ENCODE measurements around the gene GNAZ.
A peak's percentile ranks its signal among the peaks of the same experiment; 100 is the strongest.

GNAZ gene

DNA sequence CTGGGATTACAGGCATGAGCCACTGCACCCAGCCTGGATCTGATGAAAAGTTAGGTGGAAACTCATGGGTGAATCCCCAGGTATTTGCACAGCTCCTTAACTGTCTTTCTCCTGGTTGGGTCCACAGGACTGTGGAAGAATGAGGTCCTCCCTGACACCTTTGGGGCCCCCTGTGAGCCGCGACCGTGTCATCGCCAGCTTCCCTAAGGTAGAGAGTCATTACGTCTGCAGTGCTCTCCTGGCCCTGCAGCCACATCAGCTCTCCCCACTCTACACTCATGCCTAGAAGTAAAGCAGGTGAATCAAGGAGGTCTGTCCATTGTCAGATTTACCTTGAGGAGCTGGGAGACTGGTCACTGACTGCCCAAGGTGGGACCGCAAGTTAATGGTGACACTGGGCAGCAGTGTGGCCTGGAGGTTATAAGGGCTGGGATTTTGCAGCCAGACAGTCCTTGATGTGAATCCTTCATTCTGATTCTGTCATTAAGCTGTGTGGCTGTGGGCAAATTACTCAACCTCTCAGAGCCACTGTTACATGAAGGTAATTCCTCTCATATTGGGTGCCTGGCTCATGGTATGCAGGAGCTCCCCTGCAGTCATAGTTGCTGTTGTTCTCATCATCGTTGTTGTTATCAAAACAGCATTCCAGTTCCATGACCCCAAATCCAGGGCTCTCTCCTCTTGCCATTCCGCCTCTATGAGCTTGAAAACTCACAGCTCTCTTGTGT lies 76.3 kb downstream of the GNAZ start:
- H3K4me3 ChIP-seq (ENCODE audit: low read depth, low read length): no peak overlapping the region
- TF ChIP-seq CTCF (IDR thresholded peaks at IDR 0.05; ENCODE audit: insufficient read depth, low read depth, low read length, missing control alignments): no peak
- no peak for DNase-seq (ENCODE audit: low read depth)

DNA sequence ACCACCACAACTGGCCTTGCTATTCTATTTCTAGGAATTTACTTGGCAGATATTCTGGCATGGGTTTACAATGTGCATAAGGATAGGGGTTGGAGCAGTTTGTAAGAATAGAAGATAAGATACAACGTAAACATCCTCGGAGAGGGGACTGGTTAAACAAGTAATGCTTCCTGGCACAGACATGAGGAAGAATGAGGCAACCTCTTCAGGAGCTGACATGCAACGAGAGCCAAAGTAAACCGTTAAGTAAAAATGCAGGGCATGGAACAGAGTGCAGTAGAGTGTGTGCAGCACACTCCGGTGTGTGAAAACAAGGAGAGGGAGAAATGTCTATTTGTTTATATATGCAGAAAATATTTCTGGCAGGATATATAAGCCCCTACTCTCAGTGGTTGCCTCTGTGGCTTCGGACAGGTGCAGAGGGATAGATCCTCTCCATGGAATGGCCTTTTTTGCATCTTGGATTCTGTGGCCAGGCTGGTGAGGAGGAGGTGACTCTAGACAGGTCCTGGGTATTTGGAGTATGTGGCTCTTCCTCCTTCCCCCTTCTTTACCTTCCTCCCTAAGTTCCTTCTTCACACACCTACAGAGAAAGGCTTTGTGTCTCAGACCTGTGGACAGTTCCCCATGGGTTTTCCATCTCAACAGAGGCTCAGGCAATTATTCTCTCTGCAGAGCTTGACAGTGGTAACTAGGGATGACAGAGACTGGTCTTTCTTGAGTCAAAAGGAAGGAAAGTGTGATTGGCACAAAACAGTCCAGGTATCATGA lies 77.5 kb downstream of the GNAZ start:
- no peak for TF ChIP-seq CTCF (IDR thresholded peaks at IDR 0.05; ENCODE audit: insufficient read depth, low read depth, low read length, missing control alignments)
- DNase-seq (ENCODE audit: low read depth): no peak
- no peak overlapping the region for H3K4me3 ChIP-seq (ENCODE audit: low read depth, low read length)

GRCh38 chr22:23149743-23150238 lies 79.5 kb downstream of the GNAZ start:
- no peak for DNase-seq (ENCODE audit: low read depth)
- H3K4me3 ChIP-seq (ENCODE audit: low read depth, low read length): no peak overlapping the region
- TF ChIP-seq CTCF (IDR thresholded peaks at IDR 0.05; ENCODE audit: insufficient read depth, low read depth, low read length, missing control alignments): no peak

GRCh38 chr22:23150762-23151161 lies 80.4 kb downstream of the GNAZ start:
- no peak for TF ChIP-seq CTCF (IDR thresholded peaks at IDR 0.05; ENCODE audit: insufficient read depth, low read depth, low read length, missing control alignments)
- no peak for DNase-seq (ENCODE audit: low read depth)
- no peak overlapping the region for H3K4me3 ChIP-seq (ENCODE audit: low read depth, low read length)

DNA sequence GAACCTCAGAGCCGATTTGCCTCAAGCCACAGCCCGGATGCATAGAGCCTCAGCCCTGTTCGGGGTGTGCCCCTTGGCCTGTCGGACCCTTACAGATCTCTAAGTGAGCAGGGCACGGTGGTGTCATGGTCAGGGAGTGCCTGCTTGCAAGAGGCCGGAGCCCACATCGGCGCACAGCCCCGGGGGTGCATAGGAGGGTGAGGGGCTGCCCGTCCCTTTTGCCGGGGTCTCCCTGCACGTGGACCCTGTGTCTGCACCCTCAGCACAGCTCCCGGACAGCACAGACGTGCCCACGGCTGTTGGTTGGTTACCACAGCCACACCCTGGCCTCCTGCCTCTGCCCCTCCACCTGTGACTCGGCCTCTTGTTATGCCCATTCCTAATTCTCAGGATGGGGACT lies 81.5 kb downstream of the GNAZ start:
- TF ChIP-seq CTCF (IDR thresholded peaks at IDR 0.05; ENCODE audit: insufficient read depth, low read depth, low read length, missing control alignments): no peak
- DNase-seq (ENCODE audit: low read depth): no peak
- H3K4me3 ChIP-seq (ENCODE audit: low read depth, low read length): no peak overlapping the region

- no peak for TF ChIP-seq CTCF (IDR thresholded peaks at IDR 0.05; ENCODE audit: insufficient read depth, low read depth, low read length, missing control alignments)
- peak; percentile 71 for DNase-seq (ENCODE audit: low read depth)
- peak overlapping the region; percentile 45 for H3K4me3 ChIP-seq (ENCODE audit: low read depth, low read length)
Observed at GRCh38 chr22:23152238-23153114, 82.2 kb downstream of the GNAZ start.

Measured in GM12865 (cell line).